GM12865 (cell line): ENCODE results near the gene FRMPD1.

Source experiments
- DNase-seq: peaks from one replicate; pipeline ENCODE4 v3.0.0; 2010; ENCODE audit warnings: low read depth
- H3K4me3 ChIP-seq: 2 replicates; pipeline ENCODE4 v1.5.1; 2011; ENCODE audit warnings: mild to moderate bottlenecking, low read depth, low read length, control low read depth
- TF ChIP-seq, protein P1 (sequence below): IDR thresholded peaks from 2 replicates; pipeline ENCODE4 v1.5.1; 2011; ENCODE audit warnings: low read length, control low read depth, low read depth, inconsistent platforms; ENCODE audit not compliant: insufficient read depth; ENCODE audit errors: missing control alignments

Gene FRMPD1

DNA sequence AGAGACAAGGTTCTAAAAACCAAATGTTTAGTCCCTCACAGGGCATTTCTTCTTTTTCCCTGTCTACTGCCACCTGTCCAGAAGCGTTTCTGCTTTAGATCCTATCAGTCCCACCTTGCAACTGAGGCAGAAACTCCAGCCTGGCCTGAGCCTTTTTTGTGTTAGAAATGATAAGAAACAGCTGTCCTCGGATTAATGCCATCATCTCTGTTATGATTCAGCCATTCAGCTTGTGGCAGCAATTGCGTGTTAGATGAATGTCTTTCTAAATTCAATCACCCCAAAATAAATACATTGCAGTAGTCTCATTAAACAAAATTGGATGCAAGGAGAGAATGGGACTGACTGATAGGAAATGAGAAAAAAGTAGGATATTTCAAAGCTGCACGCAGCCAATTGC is 28.3 kb upstream of the FRMPD1 start:
- no peak for DNase-seq
- TF ChIP-seq, protein P1, sequence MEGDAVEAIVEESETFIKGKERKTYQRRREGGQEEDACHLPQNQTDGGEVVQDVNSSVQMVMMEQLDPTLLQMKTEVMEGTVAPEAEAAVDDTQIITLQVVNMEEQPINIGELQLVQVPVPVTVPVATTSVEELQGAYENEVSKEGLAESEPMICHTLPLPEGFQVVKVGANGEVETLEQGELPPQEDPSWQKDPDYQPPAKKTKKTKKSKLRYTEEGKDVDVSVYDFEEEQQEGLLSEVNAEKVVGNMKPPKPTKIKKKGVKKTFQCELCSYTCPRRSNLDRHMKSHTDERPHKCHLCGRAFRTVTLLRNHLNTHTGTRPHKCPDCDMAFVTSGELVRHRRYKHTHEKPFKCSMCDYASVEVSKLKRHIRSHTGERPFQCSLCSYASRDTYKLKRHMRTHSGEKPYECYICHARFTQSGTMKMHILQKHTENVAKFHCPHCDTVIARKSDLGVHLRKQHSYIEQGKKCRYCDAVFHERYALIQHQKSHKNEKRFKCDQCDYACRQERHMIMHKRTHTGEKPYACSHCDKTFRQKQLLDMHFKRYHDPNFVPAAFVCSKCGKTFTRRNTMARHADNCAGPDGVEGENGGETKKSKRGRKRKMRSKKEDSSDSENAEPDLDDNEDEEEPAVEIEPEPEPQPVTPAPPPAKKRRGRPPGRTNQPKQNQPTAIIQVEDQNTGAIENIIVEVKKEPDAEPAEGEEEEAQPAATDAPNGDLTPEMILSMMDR, result no peak
- no peak overlapping the region for H3K4me3 ChIP-seq

- no peak for DNase-seq
- H3K4me3 ChIP-seq, result no peak overlapping the region
- TF ChIP-seq, protein P1, result no peak
Observed at GRCh38 chr9:37623267-37623666, 27.5 kb upstream of the FRMPD1 start.

DNA sequence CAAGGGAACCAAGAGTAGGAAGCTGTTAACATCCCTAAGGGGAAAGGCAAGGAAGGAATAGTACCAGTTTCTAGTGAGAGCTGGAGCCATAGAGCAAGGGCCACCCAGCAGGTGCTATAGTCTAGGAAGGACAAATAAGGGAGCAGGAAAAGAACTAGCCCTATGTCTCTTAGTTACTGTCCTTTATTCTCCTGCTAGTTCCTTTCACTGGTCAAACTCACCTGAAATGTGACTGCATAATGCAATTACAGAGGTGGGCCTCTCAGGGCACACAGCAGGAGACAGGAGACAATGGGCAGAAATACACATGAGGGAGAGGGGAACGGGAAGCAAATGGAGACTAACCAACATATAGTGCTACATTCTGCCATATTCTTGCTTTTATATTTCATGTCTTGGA is 26.7 kb upstream of the FRMPD1 start:
- DNase-seq, result no peak
- TF ChIP-seq, protein P1, result no peak
- H3K4me3 ChIP-seq, result no peak overlapping the region

DNA sequence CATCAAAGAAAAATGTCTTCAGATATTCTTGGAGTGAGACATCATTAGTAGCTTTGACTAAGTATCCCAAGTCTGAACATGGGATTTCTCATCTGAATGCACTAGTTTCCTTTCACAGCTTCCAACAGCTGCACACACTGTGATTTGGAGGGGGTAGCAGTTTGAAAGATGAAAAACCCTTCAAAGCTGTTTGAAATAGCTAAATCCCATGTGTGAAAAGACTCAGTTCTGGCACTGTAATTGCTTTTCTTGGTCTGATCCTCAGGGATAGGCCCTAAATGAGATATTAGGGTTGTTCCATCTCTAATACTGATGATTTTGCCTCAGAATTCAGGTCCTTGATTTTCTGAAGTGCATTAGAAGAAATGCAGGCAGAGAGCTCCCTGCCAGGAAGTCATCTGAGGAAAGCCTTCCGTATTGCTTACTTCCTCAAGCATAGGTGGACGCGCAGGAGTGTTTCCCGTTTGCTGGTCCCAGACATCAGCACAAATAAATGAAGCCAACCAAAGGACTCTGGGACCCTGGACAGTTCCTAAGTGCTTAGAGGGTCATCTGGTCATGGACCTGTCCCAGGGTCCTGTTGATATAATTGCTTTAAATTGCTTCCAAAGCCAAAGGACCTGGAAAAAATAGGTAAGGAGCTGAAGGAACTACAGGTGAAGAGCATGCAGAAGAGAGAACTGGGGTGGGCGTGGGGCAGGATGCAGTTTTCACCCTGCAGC is 25.6 kb upstream of the FRMPD1 start:
- no peak for DNase-seq
- TF ChIP-seq, protein P1, result no peak
- H3K4me3 ChIP-seq, result no peak overlapping the region

- H3K4me3 ChIP-seq, result no peak overlapping the region
- DNase-seq, result no peak
- TF ChIP-seq, protein P1, result no peak
Observed at GRCh38 chr9:37625758-37626147, 25.0 kb upstream of the FRMPD1 start.

GRCh38 chr9:37626708-37627292 is 24.0 kb upstream of the FRMPD1 start:
- no peak overlapping the region for H3K4me3 ChIP-seq
- DNase-seq, result no peak
- TF ChIP-seq, protein P1, result no peak

GRCh38 chr9:37632479-37632878 is 18.3 kb upstream of the FRMPD1 start:
- no peak overlapping the region for H3K4me3 ChIP-seq
- no peak for DNase-seq
- TF ChIP-seq, protein P1, result no peak
